GM21717 (cell line): ENCODE results near the gene KLF2.

ENCODE experiments used
- ATAC-seq: cut with Tn5 transposase; IDR thresholded peaks from one replicate; pipeline ENCODE4 v1.9.1; 2021; ENCODE audit warnings: mild to moderate bottlenecking, moderate library complexity; ENCODE audit not compliant: unreplicated experiment

Gene KLF2

GRCh38 chr19:16363133-16363851 lies 38.7 kb downstream of the KLF2 start:
- no peak for ATAC-seq

- no peak for ATAC-seq
These were observed 39.2 kb downstream of the KLF2 start for GRCh38 chr19:16363852-16364230.

GRCh38 chr19:16364231-16364865 lies 39.7 kb downstream of the KLF2 start:
- no peak for ATAC-seq

GRCh38 chr19:16365300-16365996 lies 40.8 kb downstream of the KLF2 start:
- ATAC-seq: no peak

- no peak for ATAC-seq
These were observed 41.4 kb downstream of the KLF2 start for GRCh38 chr19:16366056-16366432.

DNA sequence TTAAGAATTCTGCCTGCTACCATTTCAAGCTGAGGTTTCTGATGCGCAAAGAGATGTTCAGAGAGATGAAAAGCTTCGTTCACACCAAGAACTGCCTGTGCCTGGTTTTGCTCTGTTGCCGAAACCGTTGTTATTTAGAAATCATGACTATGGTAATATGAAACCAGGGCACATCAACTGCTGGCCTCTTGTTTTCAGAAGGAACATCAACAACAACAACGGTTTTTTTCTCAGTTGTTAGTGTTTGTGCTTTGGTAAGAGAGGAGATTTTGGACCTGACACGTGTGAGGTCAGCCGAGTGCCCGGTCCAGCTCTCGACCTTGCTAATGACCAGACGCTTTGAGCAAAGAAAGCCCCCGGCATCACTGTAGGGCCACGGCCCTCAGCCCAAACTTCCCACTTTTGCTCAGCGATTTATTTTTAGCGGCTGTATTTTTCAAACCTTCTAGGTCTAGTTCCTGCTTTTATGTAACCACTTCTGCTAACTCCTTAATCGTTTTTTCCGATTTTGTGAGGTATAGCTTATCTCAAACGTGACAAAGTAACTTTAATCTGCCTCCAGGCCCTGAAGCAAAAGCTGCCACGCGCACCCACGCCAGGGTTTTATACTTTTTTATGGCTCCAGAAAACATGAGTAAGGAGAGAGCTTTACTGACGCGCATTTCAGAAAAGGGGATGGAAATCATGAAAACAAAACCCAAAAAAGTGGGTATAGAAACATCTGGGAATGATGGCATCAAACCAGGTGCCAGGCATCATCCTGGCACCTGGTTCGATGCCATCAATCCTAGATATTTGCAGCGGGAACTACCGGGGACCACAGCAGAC lies 42.0 kb downstream of the KLF2 start:
- ATAC-seq: peak; percentile 33

DNA sequence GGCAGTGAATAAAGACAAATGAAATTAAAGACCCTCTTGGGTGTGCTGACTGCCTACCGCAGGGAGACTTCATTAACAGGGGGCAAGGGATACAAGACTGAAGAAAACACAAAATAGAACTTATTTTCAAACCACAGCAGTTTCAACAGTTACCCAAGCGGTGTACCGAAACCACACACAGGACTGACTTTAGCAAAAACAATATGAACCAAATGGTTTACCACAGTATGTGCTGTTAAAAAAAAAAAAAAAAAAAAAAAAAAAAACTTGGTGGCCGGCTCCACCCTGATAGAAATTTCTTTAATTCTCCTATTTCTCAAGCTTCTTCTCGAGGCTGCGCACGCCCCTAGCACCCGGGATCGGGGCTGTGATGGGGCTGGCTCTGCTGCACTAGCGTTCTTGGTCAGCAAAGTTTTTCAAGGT lies 42.6 kb downstream of the KLF2 start:
- peak; percentile 26 for ATAC-seq

DNA sequence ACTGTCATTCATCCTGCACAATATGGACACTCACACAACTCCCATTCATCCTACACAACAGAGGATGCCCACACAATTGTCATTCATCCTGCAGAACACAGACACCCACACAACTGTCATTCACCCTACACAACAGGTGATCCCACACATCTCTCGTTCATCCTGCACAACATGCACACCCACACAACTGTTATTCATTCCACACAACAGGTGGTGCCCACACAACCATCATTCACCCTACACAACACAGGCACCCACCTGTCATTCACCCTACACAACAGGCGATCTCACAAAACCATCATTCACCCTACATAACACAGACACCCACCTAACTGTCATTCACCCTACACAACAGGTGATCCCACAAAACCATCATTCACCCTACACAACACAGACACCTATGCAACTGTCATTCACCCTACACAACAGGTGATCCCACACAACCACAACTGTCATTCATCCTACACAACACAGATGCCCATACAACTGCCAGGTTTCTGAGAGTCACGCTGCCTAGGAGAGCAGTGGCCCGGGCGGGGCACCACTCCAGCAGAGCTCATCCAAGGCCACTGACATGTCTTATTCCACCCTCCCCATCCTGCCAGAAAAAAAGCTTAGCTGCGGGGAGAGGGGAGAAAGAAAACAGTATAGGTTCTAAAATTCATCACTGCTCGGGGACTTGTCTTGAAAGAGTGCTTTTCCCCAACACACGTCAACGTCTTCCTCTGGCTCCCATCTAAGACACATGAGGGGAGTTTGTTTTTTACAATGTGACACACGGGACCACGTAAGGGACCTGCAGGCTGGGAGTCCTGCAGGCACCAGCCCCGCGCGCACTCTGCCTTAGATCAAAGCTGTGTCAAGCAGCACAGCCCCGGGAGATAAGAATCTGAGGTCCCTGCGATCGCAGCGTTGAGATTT lies 44.0 kb downstream of the KLF2 start:
- ATAC-seq: no peak

DNA sequence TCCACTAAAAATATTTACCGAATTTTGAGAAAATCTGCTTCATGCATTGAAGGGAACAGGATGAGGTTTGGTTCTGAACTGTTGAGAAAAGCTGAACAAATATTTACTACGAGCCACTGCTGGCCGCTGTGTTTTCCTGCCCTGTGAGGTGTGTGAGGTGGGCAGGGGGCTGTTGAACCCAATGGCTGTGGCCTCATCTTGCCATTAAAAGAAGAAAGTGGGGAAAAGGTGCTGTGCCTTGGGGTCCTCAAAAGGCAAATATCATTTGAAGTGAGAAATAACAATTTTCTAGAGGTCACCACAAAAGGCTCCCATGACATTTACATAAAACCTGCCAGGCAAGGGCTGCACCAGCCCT lies 44.7 kb downstream of the KLF2 start:
- ATAC-seq: no peak

- ATAC-seq: no peak
These were observed 45.3 kb downstream of the KLF2 start for GRCh38 chr19:16369664-16370576.

DNA sequence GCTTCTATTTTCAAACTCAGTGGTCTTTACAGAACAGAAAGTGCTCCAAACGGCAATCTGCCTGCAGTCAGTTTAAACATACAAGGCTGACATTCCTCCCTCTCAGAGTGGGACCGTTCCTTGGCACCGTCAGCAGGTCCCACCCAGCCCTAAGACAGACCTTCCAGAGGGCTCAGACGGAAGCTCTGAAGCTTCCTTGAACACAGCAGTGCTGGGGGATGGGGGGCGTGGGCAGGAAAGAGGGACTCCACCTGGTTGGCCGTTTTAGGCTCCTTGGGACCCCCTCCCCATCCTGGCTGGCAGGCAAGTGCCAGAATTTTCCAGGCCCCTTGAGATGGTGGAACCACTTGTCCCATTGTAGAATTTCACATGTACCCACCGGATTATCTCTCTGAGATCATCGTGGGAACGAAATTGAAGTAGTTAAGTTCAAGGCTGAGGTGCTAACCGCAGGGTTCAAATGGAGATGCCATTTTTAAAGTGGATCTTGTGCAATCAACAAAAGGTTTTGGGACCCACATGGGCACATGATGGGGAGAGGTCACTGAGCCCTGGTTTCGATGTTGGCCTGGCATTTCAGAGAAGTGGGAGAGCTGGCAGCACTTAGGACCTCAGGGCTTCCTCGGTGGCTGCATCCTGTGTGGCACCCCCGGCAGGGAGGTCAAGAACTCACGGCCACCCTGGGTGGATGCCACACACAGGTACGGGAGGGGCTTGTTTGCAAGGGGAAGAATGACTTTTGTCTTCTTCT lies 46.2 kb downstream of the KLF2 start:
- ATAC-seq: no peak

- peak; percentile 42 for ATAC-seq
These were observed 46.9 kb downstream of the KLF2 start for GRCh38 chr19:16371540-16371986.

- no peak for ATAC-seq
These were observed 47.7 kb downstream of the KLF2 start for GRCh38 chr19:16372065-16372915.

DNA sequence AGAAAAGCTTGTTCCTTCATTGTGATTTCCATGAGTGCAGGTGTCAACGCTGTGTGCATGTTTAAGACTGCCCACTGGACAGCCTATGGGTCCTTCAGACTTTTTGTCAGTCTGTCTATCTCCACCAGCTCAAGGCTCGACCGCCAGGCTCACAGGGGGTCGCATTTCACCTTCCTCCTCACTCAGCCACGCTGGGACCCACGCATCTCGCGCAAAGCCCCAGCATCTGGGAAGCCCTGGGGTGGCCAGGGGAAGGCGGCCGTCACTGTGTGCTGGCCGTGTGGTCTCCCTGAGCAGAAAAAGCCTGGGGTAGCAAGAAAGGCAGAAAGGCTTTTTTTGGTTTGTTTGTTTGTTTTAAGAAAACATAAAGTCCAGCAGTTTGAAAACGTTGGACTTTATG lies 48.5 kb downstream of the KLF2 start:
- no peak for ATAC-seq

GRCh38 chr19:16373532-16373931 lies 48.9 kb downstream of the KLF2 start:
- ATAC-seq: no peak

DNA sequence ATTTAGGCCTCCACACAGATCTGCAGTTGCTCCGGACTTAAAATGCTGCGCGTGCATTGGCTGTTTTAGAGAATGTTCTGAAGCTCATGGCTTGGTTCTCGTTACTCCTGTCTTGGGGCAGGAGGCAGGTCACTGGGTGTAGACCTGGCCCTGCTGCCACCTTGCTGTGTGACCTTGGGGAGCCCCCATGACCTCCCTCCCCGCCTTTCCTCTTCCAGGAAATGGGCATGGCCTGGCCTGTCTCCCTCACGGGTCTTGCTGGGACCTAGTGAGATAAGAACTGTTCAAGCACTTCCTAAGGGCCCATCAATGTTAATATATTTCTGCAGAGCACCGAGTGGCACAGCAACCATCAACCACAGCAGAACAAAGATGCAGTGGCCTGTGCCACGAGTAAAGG lies 49.4 kb downstream of the KLF2 start:
- no peak for ATAC-seq

GRCh38 chr19:16374436-16374835 lies 49.8 kb downstream of the KLF2 start:
- ATAC-seq: no peak
